ENCODE measurements around the gene POU2F1. TPM values are rescaled to one million over a fixed set of nuclear protein-coding genes. Genes with fewer than 3 reads are reported as not detected.

POU2F1 gene
- total RNA-seq, 1 donor from 2014 or later: 68.0 TPM

GRCh38 chr1:167371030-167371429 lies 150.3 kb downstream of the POU2F1 start:
- H3K9ac ChIP-seq: no peak overlapping the region
- no peaks in the 10 kb centered on the region for H3K9me3 ChIP-seq (ENCODE audit: low read depth)
- DNase-seq (ENCODE audit: low spot score): no peak
- Mint-ChIP-seq H3K36me3 (peaks cover 20% of the 10 kb centered on the region), H3K4me3 (no peak overlapping the region), H3K4me1 (peaks cover 8% of the 10 kb centered on the region), H3K27me3 (ENCODE audit: insufficient read depth, low read depth) (peaks cover 2% of the 10 kb centered on the region), H3K9me3 (no peaks in the 10 kb centered on the region), H3K27ac (no peak overlapping the region)
- H3K27me3 ChIP-seq: no peaks in the 10 kb centered on the region
- H3K36me3 ChIP-seq: peaks cover 5% of the 10 kb centered on the region
- peaks cover 21% of the 10 kb centered on the region for H4K20me1 ChIP-seq (ENCODE audit: low read depth)
- peaks cover 37% of the 10 kb centered on the region for H3K79me2 ChIP-seq (ENCODE audit: low read depth)
- H3K27ac ChIP-seq: no peak overlapping the region
- peaks cover 5% of the 10 kb centered on the region for H3F3A ChIP-seq (ENCODE audit: low read depth)
- no peak overlapping the region for H2AFZ ChIP-seq (replicated peaks)
- H3K4me1 ChIP-seq: peaks cover 13% of the 10 kb centered on the region
- no peak overlapping the region for H3K4me2 ChIP-seq
- TF ChIP-seq CTCF (IDR thresholded peaks at IDR 0.05) (no peak), EZH2phosphoT487 (IDR thresholded peaks at IDR 0.05) (no peak), EZH2 (IDR thresholded peaks at IDR 0.05) (no peak)
- no peak overlapping the region for H3K4me3 ChIP-seq

GRCh38 chr1:167373398-167373797 lies 152.7 kb downstream of the POU2F1 start:
- peaks cover 20% of the 10 kb centered on the region for H3K79me2 ChIP-seq (ENCODE audit: low read depth)
- Mint-ChIP-seq H3K36me3 (peaks cover 23% of the 10 kb centered on the region), H3K9me3 (no peaks in the 10 kb centered on the region), H3K4me1 (peaks cover 8% of the 10 kb centered on the region), H3K4me3 (no peak overlapping the region), H3K27me3 (ENCODE audit: insufficient read depth, low read depth) (no peaks in the 10 kb centered on the region), H3K27ac (no peak overlapping the region)
- no peak overlapping the region for H3K4me3 ChIP-seq
- H3K9me3 ChIP-seq (ENCODE audit: low read depth): no peaks in the 10 kb centered on the region
- H3K36me3 ChIP-seq: peaks cover 14% of the 10 kb centered on the region
- no peak overlapping the region for H3K9ac ChIP-seq
- no peak for TF ChIP-seq EZH2 (IDR thresholded peaks at IDR 0.05)
- no peak for TF ChIP-seq CTCF (IDR thresholded peaks at IDR 0.05)
- no peak for TF ChIP-seq EZH2phosphoT487 (IDR thresholded peaks at IDR 0.05)
- no peak for DNase-seq (ENCODE audit: low spot score)
- H2AFZ ChIP-seq (replicated peaks): no peak overlapping the region
- no peaks in the 10 kb centered on the region for H3K27me3 ChIP-seq
- peaks cover 15% of the 10 kb centered on the region for H4K20me1 ChIP-seq (ENCODE audit: low read depth)
- H3K4me1 ChIP-seq: peaks cover 13% of the 10 kb centered on the region
- H3K4me2 ChIP-seq: no peak overlapping the region
- peak overlapping the region; percentile 38 for H3K27ac ChIP-seq
- peaks cover 5% of the 10 kb centered on the region for H3F3A ChIP-seq (ENCODE audit: low read depth)

GRCh38 chr1:167373986-167374385 lies 153.3 kb downstream of the POU2F1 start:
- no peak overlapping the region for H3K27ac Mint-ChIP-seq
- Histone ChIP-seq H4K20me1 (ENCODE audit: low read depth) (peaks cover 15% of the 10 kb centered on the region), H3K27ac (peak overlapping the region; percentile 25), H3K27me3 (no peaks in the 10 kb centered on the region), H3K4me3 (no peak overlapping the region), H3K4me2 (no peak overlapping the region), H3K9ac (no peak overlapping the region), H3K79me2 (ENCODE audit: low read depth) (peaks cover 15% of the 10 kb centered on the region), H2AFZ (replicated peaks) (no peak overlapping the region), H3F3A (ENCODE audit: low read depth) (peaks cover 5% of the 10 kb centered on the region), H3K9me3 (ENCODE audit: low read depth) (no peaks in the 10 kb centered on the region), H3K36me3 (peaks cover 14% of the 10 kb centered on the region), H3K4me1 (peaks cover 13% of the 10 kb centered on the region)
- H3K4me3 Mint-ChIP-seq: no peak overlapping the region
- peaks cover 25% of the 10 kb centered on the region for H3K36me3 Mint-ChIP-seq
- H3K9me3 Mint-ChIP-seq: no peaks in the 10 kb centered on the region
- H3K27me3 Mint-ChIP-seq (ENCODE audit: insufficient read depth, low read depth): no peaks in the 10 kb centered on the region
- peaks cover 8% of the 10 kb centered on the region for H3K4me1 Mint-ChIP-seq
- no peak for TF ChIP-seq CTCF (IDR thresholded peaks at IDR 0.05)
- no peak for TF ChIP-seq EZH2phosphoT487 (IDR thresholded peaks at IDR 0.05)
- no peak for TF ChIP-seq EZH2 (IDR thresholded peaks at IDR 0.05)
- peak; percentile 5 for DNase-seq (ENCODE audit: low spot score)

Data from neural progenitor cell (in vitro differentiated cells).